Caco-2 (cell line): ENCODE results near the gene UQCC2. TPM values are rescaled to one million over a fixed set of nuclear protein-coding genes. Genes with fewer than 3 reads are reported as not detected.

Source experiments
- BruUV-seq: library from RNA; stranded (reverse); fragments of 400-500 nt; replicated peaks from 2 replicates; lab custom pipeline; 2021; lab: Mats Ljungman, UMichigan
- CTCF ChIA-PET: fragments of 300-600 bp; sonication (Branson Sonifier 250); formaldehyde crosslinking; loops from one replicate; lab custom pipeline; 2022; ENCODE audit warnings: antibody characterized with exemption; lab: Charles Lee
- POLR2A ChIA-PET: fragments of 300-600 bp; sonication (Branson Sonifier 250); formaldehyde crosslinking; loops from one replicate; lab custom pipeline; 2022; ENCODE audit warnings: antibody characterized with exemption; lab: Charles Lee
- DNase-seq, 2 experiments: peaks; one replicate each; pipeline versions ENCODE4 v3.0.0 to v3.0.0-alpha.2; 2020 to 2022
- H3K27me3 ChIP-seq: replicated peaks from 2 replicates; pipeline ENCODE4 v1.6.0; 2011; ENCODE audit warnings: low read length; ENCODE audit not compliant: control insufficient read depth, insufficient read depth
- H3K36me3 ChIP-seq: 2 replicates; pipeline ENCODE4 v1.5.1; 2011; ENCODE audit warnings: low read length; ENCODE audit not compliant: control insufficient read depth, insufficient read depth
- H3K4me1 ChIP-seq: fragments of 250-450 bp; sonication (Bioruptor Pico); 2 replicates; pipeline ENCODE4 v1.5.1; 2020; ENCODE audit warnings: mild to moderate bottlenecking
- H3K4me3 ChIP-seq: 2 replicates; pipeline ENCODE4 v1.5.1; 2011; ENCODE audit warnings: low read depth, mild to moderate bottlenecking, control low read depth, low read length
- H3K9me3 ChIP-seq: fragments of 250-450 bp; sonication (Bioruptor Pico); 2 replicates; pipeline ENCODE4 v1.5.1; 2020; ENCODE audit warnings: mild to moderate bottlenecking, moderate library complexity
- H3K27ac Mint-ChIP-seq: one replicate; pipeline ENCODE4 v1.8.0; 2022; ENCODE audit warnings: mixed read lengths; ENCODE audit not compliant: unreplicated experiment
- H3K27me3 Mint-ChIP-seq: one replicate; pipeline ENCODE4 v1.8.0; 2022; ENCODE audit warnings: mixed read lengths; ENCODE audit not compliant: insufficient read depth, unreplicated experiment
- H3K36me3 Mint-ChIP-seq: one replicate; pipeline ENCODE4 v1.8.0; 2022; ENCODE audit warnings: mild to moderate bottlenecking, mixed read lengths; ENCODE audit not compliant: insufficient read depth, unreplicated experiment
- H3K4me1 Mint-ChIP-seq: one replicate; pipeline ENCODE4 v1.8.0; 2022; ENCODE audit warnings: low read depth, mixed read lengths; ENCODE audit not compliant: unreplicated experiment
- H3K4me3 Mint-ChIP-seq: one replicate; pipeline ENCODE4 v1.8.0; 2022; ENCODE audit warnings: mild to moderate bottlenecking, moderate library complexity, mixed read lengths; ENCODE audit not compliant: unreplicated experiment
- H3K9me3 Mint-ChIP-seq: one replicate; pipeline ENCODE4 v1.8.0; 2022; ENCODE audit warnings: mixed read lengths; ENCODE audit not compliant: unreplicated experiment
- CTCF ChIP-seq, 2 experiments: fragments of 200-600 bp in 1 of 2; IDR thresholded peaks; 1 replicate in 1 of 2; 2 replicates in 1 of 2; pipeline versions ENCODE4 v1.5.1 to v1.8.0; 2011 to 2022; ENCODE audit warnings: antibody characterized with exemption in 1 of 2, control low read depth in 1 of 2, inconsistent platforms in 1 of 2, low read depth in 1 of 2, low read length in 1 of 2, mild to moderate bottlenecking in 1 of 2, moderate library complexity in 1 of 2; ENCODE audit not compliant: insufficient read depth in 1 of 2, severe bottlenecking in 1 of 2, unreplicated experiment in 1 of 2
- intact Hi-C: fragments of 100-400 bp; cut with micrococcal nuclease; formaldehyde crosslinking; loops from one replicate; pipeline ENCODE4 v1.10.0; 2022; ENCODE audit not compliant: unreplicated experiment
- microRNA-seq: library from miRNA; unstranded; fragments of <30 nt; microRNA quantifications from one replicate; pipeline ENCODE4 v1.2.0, GENCODE V29; 2022
- total RNA-seq: library from RNA; stranded (reverse); gene quantifications from 2 replicates; pipeline ENCODE4 v1.2.3, GENCODE V29; 2022

Gene UQCC2
- total RNA-seq, 1 experiment from 2014 or later, result 122 TPM

GRCh38 chr6:33651403-33651802, 60.1 kb downstream of the UQCC2 start:
- intact Hi-C loops, result no loop called here
- H3K27me3 Mint-ChIP-seq, result no peaks in the 10 kb centered on the region
- Histone ChIP-seq H3K36me3 (peaks cover 5% of the 10 kb centered on the region), H3K9me3 (no peaks in the 10 kb centered on the region), H3K4me3 (no peak overlapping the region), H3K4me1 (no peaks in the 10 kb centered on the region), H3K27me3 (no peaks in the 10 kb centered on the region)
- no peak overlapping the region for H3K27ac Mint-ChIP-seq
- ChIA-PET POLR2A (interaction anchor here (0.5 kb wide), 1 partner anchor 119 kb away, joined by 3 read pairs; no protein-coding TSS in a partner anchor), CTCF (interaction anchor here (1.3 kb wide), 1 partner anchor 60 kb away, joined by 3 read pairs; the partner anchor contains the start of gene UQCC2)
- no peak for TF ChIP-seq CTCF (IDR thresholded peaks at IDR 0.05; ENCODE audit: insufficient read depth in 1 of 2, low read depth in 1 of 2, low read length in 1 of 2, severe bottlenecking in 1 of 2, unreplicated experiment in 1 of 2)
- no peak for DNase-seq
- peaks cover 37% of the 10 kb centered on the region for H3K36me3 Mint-ChIP-seq
- no peaks in the 10 kb centered on the region for H3K4me1 Mint-ChIP-seq
- no peak overlapping the region for H3K4me3 Mint-ChIP-seq
- H3K9me3 Mint-ChIP-seq, result no peaks in the 10 kb centered on the region
- no TSS peak for BruUV-seq

Small RNA genes lying within 50 kb of the gene (microRNA-seq; reads per million reads assigned to microRNA genes)
- gene MIR3934, result 7.6 reads per million, percentile 44 among the genes with 10 or more reads in this experiment

Other genes starting within 250 kb of the UQCC2 start
- 28.5 and 29.4 TPM in 2 replicates for gene BAK1, start 131.4 kb downstream of the UQCC2 start, total RNA-seq
- gene ITPR3, start 90.4 kb downstream of the UQCC2 start, total RNA-seq, result 42.1 and 50.5 TPM in 2 replicates
- gene IP6K3, start 35.2 kb upstream of the UQCC2 start, total RNA-seq, result 0.44 and 0.45 TPM in 2 replicates
- 52.9 and 53.2 TPM in 2 replicates for gene LEMD2, start 77.4 kb upstream of the UQCC2 start, total RNA-seq
- gene MLN, start 92.3 kb upstream of the UQCC2 start, total RNA-seq, result not detected in 2 replicates